ENCODE measurements around the gene SERP2. TPM values are rescaled to one million over a fixed set of nuclear protein-coding genes. Genes with fewer than 3 reads are reported as not detected.
A peak's percentile ranks its signal among the peaks of the same experiment; 100 is the strongest.

The SERP2 gene
- total and polyA plus RNA-seq, 2 of the 8 experiments (the other 6 are each of a cell fraction or from before 2014, with no cell fraction given) = 2.0 to 2.3 TPM

DNA sequence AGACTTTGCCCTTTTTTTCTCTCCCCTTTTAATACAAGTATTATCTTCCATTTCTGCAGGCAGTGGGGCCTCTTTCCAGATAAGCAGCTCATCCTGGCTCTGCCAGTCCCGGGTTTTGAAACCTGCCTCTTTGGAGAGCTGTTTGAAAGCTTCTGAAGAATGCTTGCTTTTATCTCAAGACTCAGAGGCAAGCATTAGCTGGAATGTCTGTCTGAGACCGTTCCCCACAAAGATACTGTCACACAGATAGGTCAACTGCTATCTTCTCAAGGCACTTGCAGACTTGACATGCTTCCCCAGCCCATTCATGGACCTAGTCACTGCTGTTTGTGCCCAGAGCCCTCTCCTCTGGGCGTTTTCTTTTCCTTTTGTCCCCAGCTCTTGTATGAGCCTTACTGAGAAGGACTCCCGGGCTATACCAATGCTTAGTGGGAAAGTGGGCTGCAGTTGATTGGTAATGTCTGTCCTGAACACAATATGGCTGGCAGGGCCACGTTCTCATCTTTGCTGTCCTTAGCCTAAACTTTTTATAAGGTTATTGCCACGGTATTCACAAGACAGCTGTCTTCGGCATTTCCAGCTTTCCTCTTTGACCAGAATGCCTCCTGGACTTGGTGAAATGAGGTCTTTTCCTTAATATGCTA is 13.4 kb downstream of the SERP2 start:
- FAIRE-seq = no peak
- Histone ChIP-seq H3K9ac (replicated peaks in 1 of 4; ENCODE audit: extremely low read depth in 1 of 4, low read depth in 3 of 4, low read length in 3 of 4) (no peak overlapping the region), H4K5ac (ENCODE audit: insufficient read length, low read depth, low read length) (no peak overlapping the region), H3K9me3 (ENCODE audit: insufficient read depth in 2 of 2, low read depth in 1 of 2, low read length in 1 of 2) (no peaks in the 10 kb centered on the region), H2AK5ac (ENCODE audit: low read depth, low read length) (no peak overlapping the region), H3K79me1 (ENCODE audit: low read depth, low read length) (no peaks in the 10 kb centered on the region), H3K27me3 (replicated peaks in 1 of 4; ENCODE audit: control insufficient read depth in 3 of 4, extremely low read depth in 1 of 4, insufficient read depth in 3 of 4, low read length in 3 of 4) (no peaks in the 10 kb centered on the region), H2BK15ac (ENCODE audit: low read length) (no peak overlapping the region), H3K4me1 (replicated peaks in 1 of 4; ENCODE audit: control insufficient read depth in 3 of 4, insufficient read depth in 4 of 4, low read length in 3 of 4) (peaks cover 0 to 5% (median 0%) of the 10 kb centered on the region in 4 experiments; a peak in 2 of 7 replicates), H4K91ac (replicated peaks; ENCODE audit: insufficient read length, low read length) (no peak overlapping the region), H2BK120ac (replicated peaks; ENCODE audit: low read depth, low read length) (no peak overlapping the region), H3K4me2 (ENCODE audit: insufficient read depth in 1 of 2, low read depth in 2 of 2, low read length in 2 of 2) (no peak overlapping the region), H3K18ac (ENCODE audit: extremely low read depth, low read length) (no peak overlapping the region), H3K14ac (ENCODE audit: insufficient read length) (no peak overlapping the region), H4K20me1 (replicated peaks in 1 of 2; ENCODE audit: control insufficient read depth in 1 of 2, insufficient read depth in 2 of 2, low read length in 2 of 2) (no peaks in the 10 kb centered on the region), H3K36me3 (ENCODE audit: control insufficient read depth in 2 of 4, insufficient read depth in 4 of 4, low read length in 3 of 4) (no peaks in the 10 kb centered on the region), H3K23ac (ENCODE audit: insufficient read length) (no peak overlapping the region), H2BK5ac (ENCODE audit: low read depth, low read length) (no peak overlapping the region), H2BK20ac (ENCODE audit: low read length) (no peak overlapping the region), H3K23me2 (ENCODE audit: low read depth, low read length) (no peaks in the 10 kb centered on the region), H3K4ac (replicated peaks; ENCODE audit: insufficient read length, low read depth, low read length) (no peak overlapping the region), H3K79me2 (ENCODE audit: control insufficient read depth in 1 of 2, insufficient read depth in 2 of 2, low read length in 2 of 2) (no peaks in the 10 kb centered on the region), H4K8ac (ENCODE audit: extremely low read depth, insufficient read depth, low read length) (no peak overlapping the region), H3K4me3 (ENCODE audit: extremely low read depth in 1 of 4, insufficient read depth in 2 of 4, low read depth in 3 of 4, low read length in 4 of 4) (no peak overlapping the region), H3K27ac (ENCODE audit: low read depth, low read length) (no peak overlapping the region), H2AFZ (ENCODE audit: low read length) (0 out of 2 replicates have a peak overlapping the region, but pooled peaks have one; percentile 34), H3K56ac (replicated peaks; ENCODE audit: insufficient read length, low read depth, low read length) (no peak overlapping the region), H2BK12ac (ENCODE audit: low read depth, low read length) (no peak overlapping the region)
- 74% methylated on average over 7 of the region's 7 CpGs; no CpG with 5 or more reads in 1 of the 2 experiments for WGBS, 2 experiments (ENCODE audit: extremely low coverage in 1 of 2, insufficient coverage in 1 of 2, insufficient read length in 1 of 2, insufficient replicate concordance in 2 of 2, low coverage in 1 of 2, low lambda C conversion rate in 2 of 2, missing lambda C conversion rate in 1 of 2)
- TF ChIP-seq ATF2 (IDR thresholded peaks at IDR 0.05; ENCODE audit: low read length) (no peak), SIX5 (IDR thresholded peaks at IDR 0.05; ENCODE audit: low read depth, low read length) (no peak), BCL11A (IDR thresholded peaks at IDR 0.05; ENCODE audit: low read depth in 2 of 2, low read length in 2 of 2) (no peak), YY1 (IDR thresholded peaks at IDR 0.05; ENCODE audit: low read depth, low read length) (no peak), RBBP5 (IDR thresholded peaks at IDR 0.05; ENCODE audit: borderline replicate concordance, low read depth, low read length) (no peak), TCF12 (IDR thresholded peaks at IDR 0.05; ENCODE audit: low read depth, low read length) (no peak), CBX8 (IDR thresholded peaks at IDR 0.05; ENCODE audit: borderline replicate concordance, low read depth, low read length) (no peak), NANOG (IDR thresholded peaks at IDR 0.05; ENCODE audit: insufficient read depth, low read depth, low read length, poor library complexity, severe bottlenecking) (no peak), EGR1 (IDR thresholded peaks at IDR 0.05; ENCODE audit: borderline replicate concordance, low read depth, low read length) (no peak), TEAD4 (IDR thresholded peaks at IDR 0.05; ENCODE audit: low read depth, low read length) (no peak), RXRA (IDR thresholded peaks at IDR 0.05; ENCODE audit: insufficient read depth, low read depth, low read length) (no peak)
- DNase-seq (ENCODE audit: low read depth in 1 of 2, low spot score in 2 of 2) = no peak
- ChIA-PET CTCF (ENCODE audit: partially characterized antibody) (interaction anchor here (0.6 to 1.4 kb wide), 4 partner anchors 11 to 178 kb away, joined by 3 to 4 read pairs (median 3); no protein-coding TSS in a partner anchor), POLR2A (ENCODE audit: partially characterized antibody) (interaction anchor here (2.0 to 2.4 kb wide), 2 partner anchors 13 to 49 kb away, joined by 5 to 7 read pairs; partner anchors contain the start of gene SERP2)
